K562 (cell line): ENCODE results near the gene ROBO1.

Experiments used
- CEBPB ChIP-seq: fragments of 450-650 bp; IDR thresholded peaks from 2 replicates; pipeline ENCODE4 v1.6.1; 2016; ENCODE audit warnings: missing genetic modification characterization, missing compliant biosample characterization
- EP300 ChIP-seq: IDR thresholded peaks from 2 replicates; pipeline ENCODE4 v1.6.1; 2012; ENCODE audit warnings: low read length, improper control_type of control experiment
- NFIC ChIP-seq: fragments of 450-650 bp; IDR thresholded peaks from 2 replicates; pipeline ENCODE4 v1.6.1; 2017; ENCODE audit warnings: mild to moderate bottlenecking, inconsistent platforms
- POLR2A ChIP-seq: fragments of 450-650 bp; conservative IDR thresholded peaks from 2 replicates; pipeline ENCODE4 v1.6.1; 2016
- TAF15 ChIP-seq: fragments of 200-400 bp; formaldehyde crosslinking; IDR thresholded peaks from 2 replicates; pipeline ENCODE4 v1.6.1; 2017; ENCODE audit warnings: mild to moderate bottlenecking, low read depth, low read length, moderate library complexity
- ZNF282 ChIP-seq: sonication (generic); formaldehyde crosslinking; IDR thresholded peaks from 2 replicates; pipeline ENCODE4 v1.8.1; 2023; ENCODE audit warnings: missing genetic modification reagents
- ZNF57 ChIP-seq: fragments of 450-650 bp; formaldehyde crosslinking; IDR thresholded peaks from 2 replicates; pipeline ENCODE4 v1.4.0; 2020; ENCODE audit warnings: mild to moderate bottlenecking, moderate library complexity
- TF ChIP-seq, protein P1 (sequence below): fragments of 250-450 bp; sonication (Bioruptor Pico); IDR thresholded peaks from 2 replicates; pipeline ENCODE4 v1.4.0; 2020; ENCODE audit warnings: mild to moderate bottlenecking, moderate library complexity
- TF ChIP-seq, protein P2 (sequence below): fragments of 200-400 bp; formaldehyde crosslinking; IDR thresholded peaks from 2 replicates; pipeline ENCODE4 v1.6.1; 2017; ENCODE audit warnings: mild to moderate bottlenecking, low read depth, low read length, moderate library complexity
- TF ChIP-seq, protein P3 (sequence below), 2 experiments: fragments of 450-650 bp; formaldehyde crosslinking in 1 of 2; IDR thresholded peaks; 2 replicates each; pipeline versions ENCODE4 v1.4.0 to v1.6.1; 2014 to 2020; ENCODE audit warnings: mild to moderate bottlenecking in 2 of 2, borderline replicate concordance in 1 of 2, low read depth in 1 of 2
- TF ChIP-seq, protein P4 (sequence below), 3 experiments: IDR thresholded peaks in 2 of 3; conservative IDR thresholded peaks in 1 of 3; 2 replicates each; pipeline ENCODE4 v1.5.1; 2011 to 2012; ENCODE audit warnings: low read length in 3 of 3, mild to moderate bottlenecking in 3 of 3, control low read depth in 2 of 3, improper control_type of control experiment in 1 of 3, inconsistent platforms in 1 of 3, low read depth in 1 of 3, mixed read lengths in 1 of 3, moderate library complexity in 1 of 3; ENCODE audit not compliant: insufficient read depth in 2 of 3

DNA sequence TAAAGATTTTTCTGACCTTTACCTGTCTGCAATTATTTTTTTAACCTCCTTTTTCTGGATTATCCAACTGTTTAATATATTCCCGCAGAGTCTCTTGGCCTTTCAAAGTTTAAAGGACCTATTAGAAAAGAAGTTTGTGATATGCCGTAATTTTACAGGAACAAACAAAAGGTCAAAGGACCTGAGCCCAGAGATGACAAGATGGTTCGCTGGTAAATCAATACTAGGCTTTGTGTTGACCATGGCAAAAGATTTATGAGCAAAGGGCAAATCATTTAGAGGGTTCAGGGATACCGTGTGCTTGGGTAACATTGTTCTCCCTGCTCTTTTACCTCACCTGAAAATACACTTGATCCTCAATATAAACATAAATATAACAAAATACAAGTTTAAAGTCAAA lies 923.5 kb downstream of the ROBO1 start:
- TF ChIP-seq, protein P1, sequence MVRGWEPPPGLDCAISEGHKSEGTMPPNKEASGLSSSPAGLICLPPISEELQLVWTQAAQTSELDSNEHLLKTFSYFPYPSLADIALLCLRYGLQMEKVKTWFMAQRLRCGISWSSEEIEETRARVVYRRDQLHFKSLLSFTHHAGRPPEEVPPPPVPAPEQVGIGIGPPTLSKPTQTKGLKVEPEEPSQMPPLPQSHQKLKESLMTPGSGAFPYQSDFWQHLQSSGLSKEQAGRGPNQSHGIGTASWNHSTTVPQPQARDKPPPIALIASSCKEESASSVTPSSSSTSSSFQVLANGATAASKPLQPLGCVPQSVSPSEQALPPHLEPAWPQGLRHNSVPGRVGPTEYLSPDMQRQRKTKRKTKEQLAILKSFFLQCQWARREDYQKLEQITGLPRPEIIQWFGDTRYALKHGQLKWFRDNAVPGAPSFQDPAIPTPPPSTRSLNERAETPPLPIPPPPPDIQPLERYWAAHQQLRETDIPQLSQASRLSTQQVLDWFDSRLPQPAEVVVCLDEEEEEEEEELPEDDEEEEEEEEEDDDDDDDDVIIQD = no peak
- no peak for TF ChIP-seq NFIC
- TF ChIP-seq TAF15 = no peak
- TF ChIP-seq, protein P2, sequence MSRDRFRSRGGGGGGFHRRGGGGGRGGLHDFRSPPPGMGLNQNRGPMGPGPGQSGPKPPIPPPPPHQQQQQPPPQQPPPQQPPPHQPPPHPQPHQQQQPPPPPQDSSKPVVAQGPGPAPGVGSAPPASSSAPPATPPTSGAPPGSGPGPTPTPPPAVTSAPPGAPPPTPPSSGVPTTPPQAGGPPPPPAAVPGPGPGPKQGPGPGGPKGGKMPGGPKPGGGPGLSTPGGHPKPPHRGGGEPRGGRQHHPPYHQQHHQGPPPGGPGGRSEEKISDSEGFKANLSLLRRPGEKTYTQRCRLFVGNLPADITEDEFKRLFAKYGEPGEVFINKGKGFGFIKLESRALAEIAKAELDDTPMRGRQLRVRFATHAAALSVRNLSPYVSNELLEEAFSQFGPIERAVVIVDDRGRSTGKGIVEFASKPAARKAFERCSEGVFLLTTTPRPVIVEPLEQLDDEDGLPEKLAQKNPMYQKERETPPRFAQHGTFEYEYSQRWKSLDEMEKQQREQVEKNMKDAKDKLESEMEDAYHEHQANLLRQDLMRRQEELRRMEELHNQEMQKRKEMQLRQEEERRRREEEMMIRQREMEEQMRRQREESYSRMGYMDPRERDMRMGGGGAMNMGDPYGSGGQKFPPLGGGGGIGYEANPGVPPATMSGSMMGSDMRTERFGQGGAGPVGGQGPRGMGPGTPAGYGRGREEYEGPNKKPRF = no peak
- TF ChIP-seq POLR2A = no peak
- TF ChIP-seq, protein P3, sequence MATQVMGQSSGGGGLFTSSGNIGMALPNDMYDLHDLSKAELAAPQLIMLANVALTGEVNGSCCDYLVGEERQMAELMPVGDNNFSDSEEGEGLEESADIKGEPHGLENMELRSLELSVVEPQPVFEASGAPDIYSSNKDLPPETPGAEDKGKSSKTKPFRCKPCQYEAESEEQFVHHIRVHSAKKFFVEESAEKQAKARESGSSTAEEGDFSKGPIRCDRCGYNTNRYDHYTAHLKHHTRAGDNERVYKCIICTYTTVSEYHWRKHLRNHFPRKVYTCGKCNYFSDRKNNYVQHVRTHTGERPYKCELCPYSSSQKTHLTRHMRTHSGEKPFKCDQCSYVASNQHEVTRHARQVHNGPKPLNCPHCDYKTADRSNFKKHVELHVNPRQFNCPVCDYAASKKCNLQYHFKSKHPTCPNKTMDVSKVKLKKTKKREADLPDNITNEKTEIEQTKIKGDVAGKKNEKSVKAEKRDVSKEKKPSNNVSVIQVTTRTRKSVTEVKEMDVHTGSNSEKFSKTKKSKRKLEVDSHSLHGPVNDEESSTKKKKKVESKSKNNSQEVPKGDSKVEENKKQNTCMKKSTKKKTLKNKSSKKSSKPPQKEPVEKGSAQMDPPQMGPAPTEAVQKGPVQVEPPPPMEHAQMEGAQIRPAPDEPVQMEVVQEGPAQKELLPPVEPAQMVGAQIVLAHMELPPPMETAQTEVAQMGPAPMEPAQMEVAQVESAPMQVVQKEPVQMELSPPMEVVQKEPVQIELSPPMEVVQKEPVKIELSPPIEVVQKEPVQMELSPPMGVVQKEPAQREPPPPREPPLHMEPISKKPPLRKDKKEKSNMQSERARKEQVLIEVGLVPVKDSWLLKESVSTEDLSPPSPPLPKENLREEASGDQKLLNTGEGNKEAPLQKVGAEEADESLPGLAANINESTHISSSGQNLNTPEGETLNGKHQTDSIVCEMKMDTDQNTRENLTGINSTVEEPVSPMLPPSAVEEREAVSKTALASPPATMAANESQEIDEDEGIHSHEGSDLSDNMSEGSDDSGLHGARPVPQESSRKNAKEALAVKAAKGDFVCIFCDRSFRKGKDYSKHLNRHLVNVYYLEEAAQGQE (IDR thresholded peaks at IDR 0.05; ENCODE audit: borderline replicate concordance) = no peak
- TF ChIP-seq, protein P3 (CRISPR knock-in tag; IDR thresholded peaks at IDR 0.05; ENCODE audit: low read depth) = no peak
- TF ChIP-seq CEBPB (tag) = no peak
- no peak for TF ChIP-seq ZNF282 (CRISPR knock-in tag)
- TF ChIP-seq EP300 = no peak
- TF ChIP-seq, protein P4, sequence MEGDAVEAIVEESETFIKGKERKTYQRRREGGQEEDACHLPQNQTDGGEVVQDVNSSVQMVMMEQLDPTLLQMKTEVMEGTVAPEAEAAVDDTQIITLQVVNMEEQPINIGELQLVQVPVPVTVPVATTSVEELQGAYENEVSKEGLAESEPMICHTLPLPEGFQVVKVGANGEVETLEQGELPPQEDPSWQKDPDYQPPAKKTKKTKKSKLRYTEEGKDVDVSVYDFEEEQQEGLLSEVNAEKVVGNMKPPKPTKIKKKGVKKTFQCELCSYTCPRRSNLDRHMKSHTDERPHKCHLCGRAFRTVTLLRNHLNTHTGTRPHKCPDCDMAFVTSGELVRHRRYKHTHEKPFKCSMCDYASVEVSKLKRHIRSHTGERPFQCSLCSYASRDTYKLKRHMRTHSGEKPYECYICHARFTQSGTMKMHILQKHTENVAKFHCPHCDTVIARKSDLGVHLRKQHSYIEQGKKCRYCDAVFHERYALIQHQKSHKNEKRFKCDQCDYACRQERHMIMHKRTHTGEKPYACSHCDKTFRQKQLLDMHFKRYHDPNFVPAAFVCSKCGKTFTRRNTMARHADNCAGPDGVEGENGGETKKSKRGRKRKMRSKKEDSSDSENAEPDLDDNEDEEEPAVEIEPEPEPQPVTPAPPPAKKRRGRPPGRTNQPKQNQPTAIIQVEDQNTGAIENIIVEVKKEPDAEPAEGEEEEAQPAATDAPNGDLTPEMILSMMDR (IDR thresholded peaks at IDR 0.05 in 2 of 3, conservative IDR thresholded peaks at IDR 0.05 in 1 of 3; ENCODE audit: insufficient read depth in 2 of 3, low read depth in 1 of 3, low read length in 3 of 3) = no peak
- no peak for TF ChIP-seq ZNF57 (CRISPR knock-in tag)
